ENCODE measurements around the gene NCOA7.

The NCOA7 gene

DNA sequence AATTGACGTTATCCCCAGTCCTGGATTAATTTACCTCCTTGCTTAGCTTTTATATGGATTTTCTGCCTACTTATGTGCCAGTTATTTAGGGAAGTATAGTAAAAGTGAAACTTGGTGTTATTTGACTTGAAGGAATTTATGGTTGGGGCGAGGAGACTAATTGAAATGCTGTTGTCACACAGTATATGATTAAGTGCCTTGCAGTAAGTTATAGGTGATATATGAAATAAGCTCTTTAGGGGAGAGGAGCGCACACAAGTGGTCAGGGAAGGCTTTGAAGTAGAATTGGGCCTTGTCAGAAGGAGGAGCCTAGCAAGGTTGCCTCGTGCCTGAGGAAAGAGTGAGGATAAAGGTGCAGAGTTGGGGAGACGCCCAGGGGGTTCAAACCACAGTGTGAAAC lies 20.5 kb downstream of the NCOA7 start:
- peaks cover 31% of the 10 kb centered on the region for H3K4me1 ChIP-seq (ENCODE audit: control insufficient read depth, insufficient read depth, low read length)
- H3K36me3 ChIP-seq (ENCODE audit: control insufficient read depth, insufficient read depth, low read length): no peaks in the 10 kb centered on the region
- no peaks in the 10 kb centered on the region for H3K27me3 ChIP-seq (ENCODE audit: control insufficient read depth, insufficient read depth, low read length)
- H3K9me3 ChIP-seq (ENCODE audit: control insufficient read depth, low read length): no peaks in the 10 kb centered on the region
- no peak overlapping the region for H3K9ac ChIP-seq (ENCODE audit: low read length)
- H3K4me3 ChIP-seq (ENCODE audit: low read length): no peak overlapping the region

DNA sequence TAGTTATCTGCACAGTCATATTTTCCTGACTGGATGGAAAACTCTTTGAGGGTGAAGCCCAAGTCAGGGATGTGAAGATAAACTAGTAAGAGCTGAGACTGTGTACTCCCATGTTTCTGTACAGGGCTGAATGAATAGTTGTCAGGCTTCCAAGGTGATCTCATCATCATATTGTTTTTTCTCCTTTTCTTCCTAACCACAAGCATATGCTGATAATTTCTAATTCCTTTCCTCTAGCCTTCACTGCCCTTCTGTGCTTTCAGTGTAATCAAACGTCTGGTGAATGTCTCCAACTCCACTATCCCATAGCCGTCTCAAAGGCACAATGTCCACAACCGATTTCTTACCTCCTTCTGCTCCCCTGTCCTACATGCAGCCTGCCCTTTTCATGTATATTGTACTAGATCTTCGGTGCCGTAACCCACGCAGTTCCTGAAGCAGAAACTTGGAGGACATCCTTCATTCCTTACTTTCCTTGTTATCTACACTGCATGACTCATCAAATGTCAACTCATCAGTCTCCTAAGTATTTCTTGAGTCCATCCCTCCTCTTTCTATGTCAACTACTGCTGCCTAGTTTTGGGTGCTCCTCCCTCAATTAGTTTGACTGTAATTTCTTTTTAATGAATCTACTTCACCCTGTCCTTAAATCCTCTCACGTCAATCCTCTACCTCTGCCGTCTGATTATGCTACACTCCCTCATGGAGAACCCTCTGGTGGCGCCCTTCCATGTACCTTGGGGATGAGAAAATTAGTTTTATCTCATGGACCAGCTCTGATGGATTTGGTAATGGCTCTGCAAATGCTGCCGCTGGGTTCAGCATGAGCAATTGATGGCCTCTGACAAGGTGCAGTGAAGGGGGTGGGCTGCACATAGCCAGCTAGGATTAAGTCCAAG lies 21.9 kb downstream of the NCOA7 start:
- H3K4me1 ChIP-seq (ENCODE audit: control insufficient read depth, insufficient read depth, low read length): peaks cover 31% of the 10 kb centered on the region
- no peak overlapping the region for H3K9ac ChIP-seq (ENCODE audit: low read length)
- H3K27me3 ChIP-seq (ENCODE audit: control insufficient read depth, insufficient read depth, low read length): no peaks in the 10 kb centered on the region
- no peak overlapping the region for H3K4me3 ChIP-seq (ENCODE audit: low read length)
- no peaks in the 10 kb centered on the region for H3K36me3 ChIP-seq (ENCODE audit: control insufficient read depth, insufficient read depth, low read length)
- no peaks in the 10 kb centered on the region for H3K9me3 ChIP-seq (ENCODE audit: control insufficient read depth, low read length)

DNA sequence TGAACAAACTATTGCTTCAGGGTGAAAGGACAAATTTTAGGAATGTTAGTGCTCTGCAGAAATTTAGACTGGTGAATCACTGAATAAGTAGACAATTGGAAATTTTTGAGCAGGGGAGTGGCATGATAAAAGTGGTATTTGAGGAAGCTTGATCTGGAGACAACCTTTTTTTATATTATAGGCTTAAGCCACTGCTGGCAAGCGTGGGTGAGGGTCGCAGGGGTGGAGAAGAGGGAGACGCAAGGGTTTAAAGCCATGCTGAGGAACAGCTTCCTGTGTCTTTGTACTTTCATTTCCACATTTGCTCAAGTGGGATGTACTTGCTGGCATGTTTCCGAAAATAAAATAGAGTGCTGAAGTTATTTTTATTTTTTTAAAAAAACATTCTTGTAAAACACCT lies 23.7 kb downstream of the NCOA7 start:
- Histone ChIP-seq H3K4me1 (ENCODE audit: control insufficient read depth, insufficient read depth, low read length) (peaks cover 41% of the 10 kb centered on the region), H3K9me3 (ENCODE audit: control insufficient read depth, low read length) (no peaks in the 10 kb centered on the region), H3K36me3 (ENCODE audit: control insufficient read depth, insufficient read depth, low read length) (no peaks in the 10 kb centered on the region), H3K4me3 (ENCODE audit: low read length) (no peak overlapping the region), H3K27me3 (ENCODE audit: control insufficient read depth, insufficient read depth, low read length) (no peaks in the 10 kb centered on the region), H3K9ac (ENCODE audit: low read length) (peak overlapping the region; percentile 37)

DNA sequence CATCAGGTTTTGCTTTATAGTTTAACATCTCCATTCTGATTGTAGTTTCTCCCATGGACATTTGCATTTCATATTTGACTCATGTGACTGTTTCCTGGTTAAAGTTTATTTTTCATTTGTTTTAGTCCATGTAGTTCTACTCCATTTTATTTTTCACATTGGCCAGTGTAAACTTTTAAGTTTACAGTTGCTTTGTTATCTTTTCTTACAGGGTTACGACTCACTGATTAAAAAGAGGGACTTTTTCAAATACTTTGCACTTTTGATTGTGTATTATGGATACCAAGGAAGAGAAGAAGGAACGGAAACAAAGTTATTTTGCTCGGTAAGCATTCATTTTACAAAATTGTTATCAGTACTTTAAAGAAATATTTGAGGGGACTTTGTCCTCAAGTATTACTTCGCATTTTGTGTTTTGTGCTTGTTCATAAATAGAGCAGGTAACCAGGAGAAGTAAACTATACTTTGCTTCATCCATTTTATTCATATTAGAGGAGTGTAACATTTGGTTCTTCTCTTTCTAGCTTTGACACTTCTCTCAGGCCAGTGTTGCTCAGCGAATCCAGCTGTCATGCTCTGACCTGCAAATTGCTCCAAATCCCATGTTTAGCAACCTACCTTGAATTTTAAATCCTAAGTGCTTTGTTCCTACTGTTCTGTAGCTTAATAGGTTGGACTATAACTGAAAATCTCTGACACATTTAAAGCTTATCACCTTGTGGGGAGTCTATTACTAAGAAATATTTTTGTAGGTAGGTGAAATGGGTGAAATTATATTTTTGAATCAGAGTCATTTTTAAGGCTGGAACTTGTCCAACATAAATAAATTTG lies 24.5 kb downstream of the NCOA7 start:
- H3K4me3 ChIP-seq (ENCODE audit: low read length): peak overlapping the region; percentile 17
- H3K4me1 ChIP-seq (ENCODE audit: control insufficient read depth, insufficient read depth, low read length): peaks cover 46% of the 10 kb centered on the region
- no peaks in the 10 kb centered on the region for H3K27me3 ChIP-seq (ENCODE audit: control insufficient read depth, insufficient read depth, low read length)
- no peaks in the 10 kb centered on the region for H3K9me3 ChIP-seq (ENCODE audit: control insufficient read depth, low read length)
- peak overlapping the region; percentile 51 for H3K9ac ChIP-seq (ENCODE audit: low read length)
- no peaks in the 10 kb centered on the region for H3K36me3 ChIP-seq (ENCODE audit: control insufficient read depth, insufficient read depth, low read length)

DNA sequence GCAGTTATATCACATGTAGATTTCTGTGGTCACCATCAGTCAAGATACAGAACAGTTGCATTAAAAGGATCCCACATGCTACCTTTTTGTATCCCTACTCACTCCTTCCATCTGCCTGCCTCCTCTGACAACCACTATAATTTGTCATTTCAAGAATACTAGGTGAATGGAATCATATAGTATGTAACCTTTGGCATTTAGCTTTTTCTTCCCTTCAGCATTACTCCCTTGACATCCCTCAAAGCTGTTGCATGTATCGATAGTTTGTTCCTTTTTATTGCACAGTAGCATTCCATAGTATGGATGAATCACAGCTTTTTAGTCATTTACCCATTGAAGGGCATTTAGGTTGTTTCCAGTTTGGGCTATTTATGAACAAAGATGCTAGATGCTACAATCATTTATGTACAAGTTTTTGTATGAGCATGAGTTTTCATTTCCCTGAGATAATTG lies 26.1 kb downstream of the NCOA7 start:
- H3K4me1 ChIP-seq (ENCODE audit: control insufficient read depth, insufficient read depth, low read length): peaks cover 49% of the 10 kb centered on the region
- no peak overlapping the region for H3K4me3 ChIP-seq (ENCODE audit: low read length)
- no peaks in the 10 kb centered on the region for H3K9me3 ChIP-seq (ENCODE audit: control insufficient read depth, low read length)
- H3K36me3 ChIP-seq (ENCODE audit: control insufficient read depth, insufficient read depth, low read length): no peaks in the 10 kb centered on the region
- H3K27me3 ChIP-seq (ENCODE audit: control insufficient read depth, insufficient read depth, low read length): no peaks in the 10 kb centered on the region
- H3K9ac ChIP-seq (ENCODE audit: low read length): no peak overlapping the region

DNA sequence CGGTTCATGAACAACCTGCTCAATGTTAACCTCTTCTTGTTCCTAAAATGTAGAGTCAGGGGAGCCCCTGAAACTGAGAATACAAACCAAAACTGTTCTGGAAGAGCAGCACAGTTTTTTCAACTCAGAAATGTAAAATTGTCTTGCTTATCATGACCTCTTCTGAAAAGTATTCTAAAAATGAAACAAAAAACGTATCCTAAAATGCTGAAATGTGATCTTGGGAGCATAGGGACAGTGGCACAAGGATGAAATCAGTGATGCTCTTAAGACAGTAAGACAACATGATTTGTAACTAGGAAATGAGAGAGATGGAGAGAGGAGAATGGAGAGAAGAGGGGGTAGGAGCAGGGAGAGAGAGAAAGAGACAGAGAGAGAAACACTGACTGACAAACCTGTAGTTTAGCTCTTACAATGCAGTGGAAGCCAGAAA lies 27.5 kb downstream of the NCOA7 start:
- peak overlapping the region; percentile 60 for H3K9ac ChIP-seq (ENCODE audit: low read length)
- no peaks in the 10 kb centered on the region for H3K9me3 ChIP-seq (ENCODE audit: control insufficient read depth, low read length)
- peak overlapping the region; percentile 51 for H3K4me3 ChIP-seq (ENCODE audit: low read length)
- no peaks in the 10 kb centered on the region for H3K27me3 ChIP-seq (ENCODE audit: control insufficient read depth, insufficient read depth, low read length)
- no peaks in the 10 kb centered on the region for H3K36me3 ChIP-seq (ENCODE audit: control insufficient read depth, insufficient read depth, low read length)
- peaks cover 43% of the 10 kb centered on the region for H3K4me1 ChIP-seq (ENCODE audit: control insufficient read depth, insufficient read depth, low read length)

DNA sequence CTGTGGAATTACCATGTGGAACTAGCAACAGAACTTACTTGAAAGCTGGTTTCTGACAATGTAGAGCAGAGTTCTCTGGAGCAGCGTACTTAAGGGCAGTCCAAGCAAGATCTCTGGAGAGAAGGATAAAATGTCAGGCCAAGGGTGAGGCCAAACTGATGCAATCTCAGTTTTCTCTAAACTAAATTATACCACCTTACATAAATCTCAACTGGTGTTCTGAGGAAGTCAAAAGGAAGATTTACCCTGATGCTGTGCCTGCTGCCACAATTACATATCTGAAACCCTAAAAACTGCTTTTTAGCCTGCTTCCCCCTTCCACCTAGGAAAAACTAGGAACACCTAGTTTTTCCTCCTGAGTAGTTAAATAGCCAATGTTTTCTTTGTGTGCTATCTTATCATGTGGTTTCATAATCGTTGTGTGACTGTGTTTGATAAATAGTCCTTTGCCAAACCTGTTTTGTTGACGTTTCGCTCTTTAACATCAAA lies 28.1 kb downstream of the NCOA7 start:
- peak overlapping the region; percentile 60 for H3K9ac ChIP-seq (ENCODE audit: low read length)

DNA sequence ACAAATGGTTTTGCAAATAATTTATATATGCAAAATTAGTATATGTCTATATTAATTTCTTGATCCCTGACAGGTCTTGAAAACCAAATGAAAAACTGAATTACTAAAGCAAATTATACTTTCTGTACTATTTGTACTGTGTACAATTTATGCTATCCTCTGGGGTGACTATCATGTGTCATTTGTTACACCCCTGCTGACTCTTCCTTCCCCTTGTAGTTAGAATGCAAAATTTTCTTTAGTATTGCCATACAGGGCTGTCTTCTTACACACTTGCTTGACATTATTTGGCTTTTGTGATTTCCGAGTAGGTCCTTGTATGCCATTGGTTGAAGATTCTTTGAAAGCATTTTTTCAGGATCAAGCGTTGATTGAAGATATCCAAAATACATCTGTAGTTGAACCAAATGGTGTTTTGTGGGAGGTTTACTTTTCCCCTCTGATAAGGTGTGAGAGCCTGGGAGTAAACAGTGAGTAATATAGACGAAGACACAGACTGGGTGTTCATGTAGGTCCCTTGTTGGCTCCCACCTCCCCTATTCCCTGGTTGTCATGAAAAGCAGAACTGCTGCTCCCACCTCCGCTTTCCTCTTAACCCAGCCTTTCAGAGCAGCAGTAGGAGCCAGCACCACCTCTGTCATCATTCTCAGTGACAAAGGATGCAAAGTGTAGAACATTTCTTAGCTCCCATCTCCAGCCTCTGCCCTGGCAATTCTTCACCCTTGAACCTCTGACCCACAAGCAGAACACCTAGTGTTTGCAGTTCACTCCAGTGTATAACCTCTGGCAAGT lies 29.0 kb downstream of the NCOA7 start:
- H3K27me3 ChIP-seq (ENCODE audit: control insufficient read depth, insufficient read depth, low read length): no peaks in the 10 kb centered on the region
- H3K36me3 ChIP-seq (ENCODE audit: control insufficient read depth, insufficient read depth, low read length): no peaks in the 10 kb centered on the region
- H3K9ac ChIP-seq (ENCODE audit: low read length): no peak overlapping the region
- no peaks in the 10 kb centered on the region for H3K9me3 ChIP-seq (ENCODE audit: control insufficient read depth, low read length)
- no peak overlapping the region for H3K4me3 ChIP-seq (ENCODE audit: low read length)
- H3K4me1 ChIP-seq (ENCODE audit: control insufficient read depth, insufficient read depth, low read length): peaks cover 44% of the 10 kb centered on the region

More for the DNA sequence above, 28.1 kb downstream of the NCOA7 start:
- peaks cover 46% of the 10 kb centered on the region for H3K4me1 ChIP-seq (ENCODE audit: control insufficient read depth, insufficient read depth, low read length)
- H3K4me3 ChIP-seq (ENCODE audit: low read length): peak overlapping the region; percentile 51
- H3K36me3 ChIP-seq (ENCODE audit: control insufficient read depth, insufficient read depth, low read length): no peaks in the 10 kb centered on the region
- no peaks in the 10 kb centered on the region for H3K27me3 ChIP-seq (ENCODE audit: control insufficient read depth, insufficient read depth, low read length)
- H3K9me3 ChIP-seq (ENCODE audit: control insufficient read depth, low read length): no peaks in the 10 kb centered on the region

DNA sequence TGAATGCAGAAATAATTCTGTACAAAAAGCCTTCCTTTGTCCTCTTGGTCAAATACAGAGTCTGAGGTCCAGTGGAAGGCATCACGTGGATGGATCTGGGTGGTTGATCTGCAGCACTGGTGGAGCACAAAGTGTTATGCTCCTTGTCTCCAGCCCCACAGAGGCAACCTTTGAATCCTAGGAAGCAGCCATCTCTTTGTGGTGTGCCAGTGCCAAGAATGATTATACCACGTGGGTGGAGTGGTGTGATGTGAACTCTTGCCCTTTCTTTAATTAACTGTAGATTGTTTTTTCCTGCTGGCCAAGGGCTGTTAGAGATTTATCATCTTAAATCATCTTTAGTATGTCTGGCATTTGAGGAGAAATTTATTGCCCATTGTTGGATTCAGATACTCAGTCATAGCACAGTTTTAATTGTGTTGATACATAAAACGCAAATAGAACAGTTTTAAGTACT lies 31.1 kb downstream of the NCOA7 start:
- Histone ChIP-seq H3K9ac (ENCODE audit: low read length) (no peak overlapping the region), H3K4me3 (ENCODE audit: low read length) (no peak overlapping the region), H3K27me3 (ENCODE audit: control insufficient read depth, insufficient read depth, low read length) (no peaks in the 10 kb centered on the region), H3K9me3 (ENCODE audit: control insufficient read depth, low read length) (no peaks in the 10 kb centered on the region), H3K36me3 (ENCODE audit: control insufficient read depth, insufficient read depth, low read length) (no peaks in the 10 kb centered on the region), H3K4me1 (ENCODE audit: control insufficient read depth, insufficient read depth, low read length) (peaks cover 44% of the 10 kb centered on the region)

DNA sequence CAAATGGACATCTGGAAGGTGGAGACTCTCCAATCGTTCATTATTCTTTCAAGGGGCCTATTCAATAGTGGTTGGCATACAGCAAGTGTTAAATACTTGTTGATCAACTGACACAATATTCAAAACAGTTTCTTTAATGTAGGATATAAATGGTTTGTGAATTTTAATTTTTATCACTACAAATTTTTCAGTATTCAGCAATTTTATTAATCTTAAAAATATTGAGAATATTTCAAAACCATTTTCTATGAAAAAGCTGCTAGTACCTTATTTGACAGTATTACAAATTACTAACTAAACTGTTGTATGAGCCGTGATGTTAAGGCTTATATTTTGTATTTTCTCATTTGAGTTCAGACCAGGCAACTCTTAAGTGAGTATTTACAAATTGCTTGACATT lies 32.4 kb downstream of the NCOA7 start:
- Histone ChIP-seq H3K27me3 (ENCODE audit: control insufficient read depth, insufficient read depth, low read length) (no peaks in the 10 kb centered on the region), H3K4me1 (ENCODE audit: control insufficient read depth, insufficient read depth, low read length) (peaks cover 41% of the 10 kb centered on the region), H3K9ac (ENCODE audit: low read length) (no peak overlapping the region), H3K36me3 (ENCODE audit: control insufficient read depth, insufficient read depth, low read length) (no peaks in the 10 kb centered on the region), H3K9me3 (ENCODE audit: control insufficient read depth, low read length) (no peaks in the 10 kb centered on the region), H3K4me3 (ENCODE audit: low read length) (no peak overlapping the region)

DNA sequence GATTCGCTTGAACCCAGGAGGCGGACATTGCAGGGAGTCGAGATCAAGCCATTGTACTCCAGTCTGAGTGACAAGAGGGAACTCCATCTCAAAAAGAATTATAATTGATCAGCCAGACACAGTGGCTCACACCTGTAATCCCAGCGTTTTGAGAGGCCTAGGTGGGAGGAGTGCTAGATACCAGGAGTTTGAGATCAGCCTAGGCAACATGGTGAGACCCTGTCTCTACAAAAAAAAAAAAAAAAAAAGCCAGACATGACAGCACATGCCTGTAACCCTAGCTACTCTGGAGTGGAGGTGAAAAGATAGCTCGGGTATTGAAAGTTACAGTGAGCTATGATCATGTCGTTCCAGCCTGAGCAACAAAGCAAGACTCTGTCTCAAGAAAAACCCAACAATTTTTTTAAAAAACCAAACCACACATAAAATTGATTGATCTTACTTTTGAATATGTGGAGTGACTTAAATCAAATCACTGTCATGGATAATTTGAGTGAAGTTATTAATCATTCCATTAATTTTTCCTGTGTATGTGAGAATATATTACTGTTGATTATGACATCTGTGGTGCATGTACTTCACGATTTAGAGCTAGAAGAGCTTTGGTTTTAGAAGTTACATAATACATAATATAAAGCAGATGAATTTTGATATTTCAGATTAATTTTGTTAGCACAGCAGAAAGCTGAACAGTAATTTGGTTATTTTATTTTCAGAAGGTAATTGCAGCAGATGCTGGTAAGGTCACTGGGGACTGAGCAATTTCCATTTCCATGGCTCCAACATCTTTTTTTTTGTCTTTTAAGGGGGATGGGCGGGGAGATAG lies 34.4 kb downstream of the NCOA7 start:
- Histone ChIP-seq H3K27me3 (ENCODE audit: control insufficient read depth, insufficient read depth, low read length) (no peaks in the 10 kb centered on the region), H3K36me3 (ENCODE audit: control insufficient read depth, insufficient read depth, low read length) (no peaks in the 10 kb centered on the region), H3K9me3 (ENCODE audit: control insufficient read depth, low read length) (no peaks in the 10 kb centered on the region), H3K9ac (ENCODE audit: low read length) (no peak overlapping the region), H3K4me1 (ENCODE audit: control insufficient read depth, insufficient read depth, low read length) (peaks cover 31% of the 10 kb centered on the region), H3K4me3 (ENCODE audit: low read length) (no peak overlapping the region)
